ENCODE results near the gene CLMP. TPM values are rescaled to one million over a fixed set of nuclear protein-coding genes. Genes with fewer than 3 reads are reported as not detected.

The CLMP gene
- total RNA-seq, 1 experiment from 2014 or later, result not detected

DNA sequence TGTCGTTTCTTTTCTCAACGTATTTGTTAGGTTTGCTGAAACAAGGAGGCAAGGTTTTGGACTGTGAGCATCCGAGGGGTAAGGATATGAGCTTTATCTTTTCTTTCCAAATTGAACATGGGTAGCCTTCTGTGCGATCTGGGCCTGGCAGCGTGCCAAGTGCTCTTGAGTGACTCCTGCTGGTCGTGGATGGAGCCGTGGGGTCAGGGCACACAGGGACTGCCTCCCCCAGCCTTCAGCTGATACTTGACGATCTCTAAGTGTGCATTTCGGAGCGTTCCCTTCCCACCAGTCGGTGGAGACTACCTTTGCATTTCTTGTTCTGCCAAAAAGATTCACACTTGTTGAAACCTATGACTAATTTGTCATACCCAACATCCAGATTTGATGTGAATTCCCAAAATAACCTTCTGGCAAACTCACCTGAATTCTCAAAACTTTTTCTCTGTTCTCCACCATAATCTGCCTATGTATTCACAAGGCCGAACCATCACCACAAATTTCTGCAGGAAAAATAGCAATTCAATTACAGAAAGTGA lies 40.1 kb upstream of the CLMP start:
- no peaks in the 10 kb centered on the region for H3K9me3 Mint-ChIP-seq (ENCODE audit: low read depth, unreplicated experiment)
- BruUV-seq (replicated peaks), result no TSS peak
- no peaks in the 10 kb centered on the region for H3K4me1 Mint-ChIP-seq (ENCODE audit: low read depth, unreplicated experiment)
- H3K27ac Mint-ChIP-seq (ENCODE audit: unreplicated experiment), result no peak overlapping the region
- CTCF ChIA-PET, result interaction anchor here (0.5 kb wide), 1 partner anchor 36 kb away, joined by 4 read pairs; no protein-coding TSS in a partner anchor
- no peak overlapping the region for H3K4me3 Mint-ChIP-seq (ENCODE audit: low read depth, unreplicated experiment)
- peaks cover 19% of the 10 kb centered on the region for H3K27me3 Mint-ChIP-seq (ENCODE audit: unreplicated experiment)
- intact Hi-C loops (cut with micrococcal nuclease; ENCODE audit: unreplicated experiment), result no loop called here
- DNase-seq, result peak; percentile 2
- TF ChIP-seq, protein P1, sequence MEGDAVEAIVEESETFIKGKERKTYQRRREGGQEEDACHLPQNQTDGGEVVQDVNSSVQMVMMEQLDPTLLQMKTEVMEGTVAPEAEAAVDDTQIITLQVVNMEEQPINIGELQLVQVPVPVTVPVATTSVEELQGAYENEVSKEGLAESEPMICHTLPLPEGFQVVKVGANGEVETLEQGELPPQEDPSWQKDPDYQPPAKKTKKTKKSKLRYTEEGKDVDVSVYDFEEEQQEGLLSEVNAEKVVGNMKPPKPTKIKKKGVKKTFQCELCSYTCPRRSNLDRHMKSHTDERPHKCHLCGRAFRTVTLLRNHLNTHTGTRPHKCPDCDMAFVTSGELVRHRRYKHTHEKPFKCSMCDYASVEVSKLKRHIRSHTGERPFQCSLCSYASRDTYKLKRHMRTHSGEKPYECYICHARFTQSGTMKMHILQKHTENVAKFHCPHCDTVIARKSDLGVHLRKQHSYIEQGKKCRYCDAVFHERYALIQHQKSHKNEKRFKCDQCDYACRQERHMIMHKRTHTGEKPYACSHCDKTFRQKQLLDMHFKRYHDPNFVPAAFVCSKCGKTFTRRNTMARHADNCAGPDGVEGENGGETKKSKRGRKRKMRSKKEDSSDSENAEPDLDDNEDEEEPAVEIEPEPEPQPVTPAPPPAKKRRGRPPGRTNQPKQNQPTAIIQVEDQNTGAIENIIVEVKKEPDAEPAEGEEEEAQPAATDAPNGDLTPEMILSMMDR (IDR thresholded peaks at IDR 0.05; ENCODE audit: unreplicated experiment), result peak; percentile 12
- no peaks in the 10 kb centered on the region for H3K36me3 Mint-ChIP-seq (ENCODE audit: insufficient read depth, unreplicated experiment)

DNA sequence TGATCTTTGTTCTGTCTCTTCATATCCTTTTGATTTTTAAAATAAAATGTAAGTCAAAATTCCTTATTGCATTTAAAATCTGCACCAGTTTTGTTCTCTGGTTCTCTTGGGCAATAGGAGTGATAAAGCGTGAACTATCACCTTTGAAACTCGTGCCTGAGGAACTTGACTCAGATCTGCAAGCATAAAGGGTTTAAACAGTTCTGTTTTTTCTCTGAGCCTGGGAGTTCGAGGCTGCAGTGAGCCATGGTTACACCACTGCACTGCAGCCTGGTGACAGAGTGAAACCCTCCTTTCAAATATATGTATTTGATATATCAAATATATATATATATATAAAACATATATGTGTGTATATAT lies 38.9 kb upstream of the CLMP start:
- H3K4me3 Mint-ChIP-seq (ENCODE audit: low read depth, unreplicated experiment), result no peak overlapping the region
- intact Hi-C loops (cut with micrococcal nuclease; ENCODE audit: unreplicated experiment), result no loop called here
- H3K9me3 Mint-ChIP-seq (ENCODE audit: low read depth, unreplicated experiment), result no peaks in the 10 kb centered on the region
- no peak for DNase-seq
- H3K27me3 Mint-ChIP-seq (ENCODE audit: unreplicated experiment), result peaks cover 23% of the 10 kb centered on the region
- CTCF ChIA-PET, result interaction anchor here (0.6 kb wide), 1 partner anchor 17 kb away, joined by 3 read pairs; no protein-coding TSS in a partner anchor
- no peaks in the 10 kb centered on the region for H3K4me1 Mint-ChIP-seq (ENCODE audit: low read depth, unreplicated experiment)
- H3K36me3 Mint-ChIP-seq (ENCODE audit: insufficient read depth, unreplicated experiment), result no peaks in the 10 kb centered on the region
- H3K27ac Mint-ChIP-seq (ENCODE audit: unreplicated experiment), result no peak overlapping the region
- TF ChIP-seq, protein P1 (IDR thresholded peaks at IDR 0.05; ENCODE audit: unreplicated experiment), result no peak
- no TSS peak for BruUV-seq (replicated peaks)

DNA sequence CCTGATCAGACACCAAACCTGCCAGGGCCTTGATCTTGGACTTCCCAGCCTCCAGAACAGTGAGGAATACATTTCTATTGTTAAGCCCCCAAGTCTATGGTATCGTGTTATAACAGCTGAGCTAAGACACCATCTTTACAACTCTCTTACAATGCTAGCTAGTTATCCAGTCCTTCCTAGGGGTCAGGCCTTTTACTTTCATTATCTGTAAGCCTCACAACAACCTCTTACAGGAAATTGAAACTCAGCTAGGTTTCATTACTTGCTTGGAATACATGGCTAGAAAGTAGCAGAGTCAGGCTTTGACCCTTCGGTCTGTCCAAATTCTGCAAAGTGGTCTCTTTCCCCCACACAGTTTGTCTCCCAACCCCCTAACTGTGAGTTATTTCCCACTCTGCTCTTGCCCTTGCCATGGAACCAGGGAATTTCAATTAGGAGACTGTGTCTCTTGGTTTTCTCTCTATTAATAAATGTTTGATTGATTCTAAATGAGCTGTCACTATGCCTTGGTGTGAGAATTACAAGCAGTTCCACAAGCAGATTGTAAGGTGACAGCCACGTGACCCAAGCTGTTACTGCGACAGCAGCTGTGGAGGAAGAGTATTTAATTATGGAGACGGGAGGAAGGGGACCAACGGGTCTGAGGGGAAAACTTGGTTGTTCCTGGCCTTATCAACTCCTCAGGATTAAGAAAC lies 38.4 kb upstream of the CLMP start:
- DNase-seq, result no peak
- intact Hi-C loops (cut with micrococcal nuclease; ENCODE audit: unreplicated experiment), result no loop called here
- peaks cover 23% of the 10 kb centered on the region for H3K27me3 Mint-ChIP-seq (ENCODE audit: unreplicated experiment)
- no peaks in the 10 kb centered on the region for H3K9me3 Mint-ChIP-seq (ENCODE audit: low read depth, unreplicated experiment)
- no peak overlapping the region for H3K27ac Mint-ChIP-seq (ENCODE audit: unreplicated experiment)
- CTCF ChIA-PET, result interaction anchor here (0.6 kb wide), 1 partner anchor 18 kb away, joined by 3 read pairs; no protein-coding TSS in a partner anchor
- H3K4me3 Mint-ChIP-seq (ENCODE audit: low read depth, unreplicated experiment), result no peak overlapping the region
- TF ChIP-seq, protein P1 (IDR thresholded peaks at IDR 0.05; ENCODE audit: unreplicated experiment), result no peak
- BruUV-seq (replicated peaks), result no TSS peak
- no peaks in the 10 kb centered on the region for H3K36me3 Mint-ChIP-seq (ENCODE audit: insufficient read depth, unreplicated experiment)
- no peaks in the 10 kb centered on the region for H3K4me1 Mint-ChIP-seq (ENCODE audit: low read depth, unreplicated experiment)

DNA sequence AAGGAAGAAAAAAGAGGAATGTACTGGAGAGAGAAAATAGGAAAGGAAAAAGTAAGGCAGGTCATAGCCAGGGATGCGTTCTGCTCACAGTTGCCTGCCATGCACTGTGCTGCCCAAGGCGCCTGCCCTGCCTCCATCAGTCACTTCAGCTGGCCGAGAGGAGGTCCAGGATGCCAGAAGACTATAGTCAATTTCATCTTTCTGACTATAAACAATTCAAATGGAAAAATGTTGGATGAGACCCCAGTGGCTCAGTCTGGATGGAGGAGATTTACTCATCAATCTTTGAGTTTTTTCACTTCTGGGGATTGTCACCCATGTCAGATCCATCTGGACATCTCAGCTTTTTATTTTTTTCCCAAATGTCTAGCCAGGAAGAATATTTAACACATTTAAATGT lies 36.7 kb upstream of the CLMP start:
- no TSS peak for BruUV-seq (replicated peaks)
- intact Hi-C loops (cut with micrococcal nuclease; ENCODE audit: unreplicated experiment), result no loop called here
- Mint-ChIP-seq H3K9me3 (ENCODE audit: low read depth, unreplicated experiment) (no peaks in the 10 kb centered on the region), H3K4me3 (ENCODE audit: low read depth, unreplicated experiment) (no peak overlapping the region), H3K27ac (ENCODE audit: unreplicated experiment) (no peak overlapping the region), H3K36me3 (ENCODE audit: insufficient read depth, unreplicated experiment) (no peaks in the 10 kb centered on the region), H3K27me3 (ENCODE audit: unreplicated experiment) (peaks cover 23% of the 10 kb centered on the region), H3K4me1 (ENCODE audit: low read depth, unreplicated experiment) (no peaks in the 10 kb centered on the region)
- DNase-seq, result no peak
- CTCF ChIA-PET, result interaction anchor here (0.6 kb wide), 1 partner anchor 15 kb away, joined by 4 read pairs; no protein-coding TSS in a partner anchor
- TF ChIP-seq, protein P1 (IDR thresholded peaks at IDR 0.05; ENCODE audit: unreplicated experiment), result no peak

All from Calu3 (cell line).